Panc1 (cell line): ENCODE results near the gene ITGB3.

ENCODE experiments used
- CTCF ChIP-seq: fragments of 450-650 bp; IDR thresholded peaks from 2 replicates; pipeline ENCODE4 v1.5.1; 2017; ENCODE audit warnings: mild to moderate bottlenecking
- REST ChIP-seq, 2 experiments: IDR thresholded peaks; 2 replicates each; pipeline ENCODE4 v1.6.1; 2011 to 2012; ENCODE audit warnings: low read depth in 2 of 2, control low read depth in 1 of 2, low read length in 1 of 2, mild to moderate bottlenecking in 1 of 2, moderate library complexity in 1 of 2; ENCODE audit not compliant: insufficient read depth in 1 of 2
- TCF7L2 ChIP-seq: IDR thresholded peaks from 2 replicates; pipeline ENCODE4 v1.6.1; 2011; ENCODE audit warnings: mild to moderate bottlenecking, low read depth, low read length, inconsistent platforms

GRCh38 chr17:47311420-47311819 is 57.8 kb downstream of the ITGB3 start:
- TF ChIP-seq CTCF, result no peak
- no peak for TF ChIP-seq REST (IDR thresholded peaks at IDR 0.05; ENCODE audit: insufficient read depth in 1 of 2, low read depth in 2 of 2, low read length in 1 of 2)
- no peak for TF ChIP-seq TCF7L2
